KOPT-K1 (cell line): ENCODE measurements around the gene PTGR1.
"Not testable (repeated sequence)": the region's sequence is repeated elsewhere in the genome, so short reads cannot be mapped to it uniquely, and the experiment has no call there.

Source experiments
- H3K27ac ChIP-seq: fragments of 200-600 bp; sonication (generic); 2 replicates; pipeline ENCODE4 v1.5.1; 2016; ENCODE audit warnings: antibody characterized with exemption, mild to moderate bottlenecking, low read depth, low read length; ENCODE audit not compliant: poor library complexity, severe bottlenecking
- H3K36me3 ChIP-seq: fragments of 200-600 bp; sonication (generic); 2 replicates; pipeline ENCODE4 v1.5.1; 2017; ENCODE audit warnings: antibody characterized with exemption, mild to moderate bottlenecking, low read length, moderate library complexity; ENCODE audit not compliant: insufficient read depth
- H3K9me3 ChIP-seq: fragments of 200-600 bp; sonication (generic); 2 replicates; pipeline ENCODE4 v1.5.1; 2017; ENCODE audit warnings: antibody characterized with exemption, low read length, mild to moderate bottlenecking; ENCODE audit not compliant: insufficient read depth, poor library complexity, severe bottlenecking

PTGR1 gene

DNA sequence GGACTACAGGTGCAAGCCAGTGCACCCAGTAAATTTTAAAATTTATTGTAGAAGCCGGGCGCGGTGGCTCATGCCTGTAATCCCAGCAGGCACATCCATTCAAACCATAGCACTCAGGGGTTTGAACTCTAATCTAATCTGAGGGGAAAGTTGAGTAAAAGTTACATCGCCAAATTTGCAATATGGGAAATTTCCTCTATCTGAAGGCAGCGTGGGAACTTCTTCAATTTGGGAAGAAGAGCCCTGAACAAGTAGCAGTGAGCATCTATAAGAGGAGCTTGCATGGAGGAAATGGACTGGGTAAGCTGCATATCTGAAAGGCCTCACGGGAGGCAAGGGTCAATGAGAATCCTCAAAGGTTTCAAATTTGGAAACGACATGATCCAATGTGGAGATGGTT lies 29.0 kb upstream of the PTGR1 start:
- Histone ChIP-seq H3K27ac (no peak overlapping the region), H3K36me3 (no peaks in the 10 kb centered on the region), H3K9me3 (no peaks in the 10 kb centered on the region)

- no peak overlapping the region for H3K27ac ChIP-seq
- no peaks in the 10 kb centered on the region for H3K9me3 ChIP-seq
- H3K36me3 ChIP-seq = no peaks in the 10 kb centered on the region
Observed at GRCh38 chr9:111627260-111627963, 28.0 kb upstream of the PTGR1 start.

DNA sequence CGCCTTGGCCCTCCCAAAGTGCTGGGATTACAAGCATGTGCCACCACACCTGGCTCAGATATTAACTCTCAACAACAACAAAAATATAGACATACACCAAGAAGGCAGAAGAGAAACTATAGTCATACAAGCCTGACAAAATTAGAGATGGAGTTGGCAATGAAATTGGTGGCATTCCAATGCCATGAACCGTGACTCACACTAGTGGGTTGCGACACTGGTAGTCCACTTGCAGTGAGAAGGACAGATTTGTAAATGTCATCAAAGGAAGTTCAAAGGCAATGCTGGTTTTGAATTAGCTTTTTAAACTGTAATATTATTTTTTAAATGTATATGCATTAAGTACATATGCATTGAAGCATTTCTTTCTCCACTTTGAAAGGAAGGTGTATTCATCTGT lies 23.2 kb upstream of the PTGR1 start:
- Histone ChIP-seq H3K9me3 (no peaks in the 10 kb centered on the region), H3K36me3 (no peaks in the 10 kb centered on the region), H3K27ac (no peak overlapping the region)

DNA sequence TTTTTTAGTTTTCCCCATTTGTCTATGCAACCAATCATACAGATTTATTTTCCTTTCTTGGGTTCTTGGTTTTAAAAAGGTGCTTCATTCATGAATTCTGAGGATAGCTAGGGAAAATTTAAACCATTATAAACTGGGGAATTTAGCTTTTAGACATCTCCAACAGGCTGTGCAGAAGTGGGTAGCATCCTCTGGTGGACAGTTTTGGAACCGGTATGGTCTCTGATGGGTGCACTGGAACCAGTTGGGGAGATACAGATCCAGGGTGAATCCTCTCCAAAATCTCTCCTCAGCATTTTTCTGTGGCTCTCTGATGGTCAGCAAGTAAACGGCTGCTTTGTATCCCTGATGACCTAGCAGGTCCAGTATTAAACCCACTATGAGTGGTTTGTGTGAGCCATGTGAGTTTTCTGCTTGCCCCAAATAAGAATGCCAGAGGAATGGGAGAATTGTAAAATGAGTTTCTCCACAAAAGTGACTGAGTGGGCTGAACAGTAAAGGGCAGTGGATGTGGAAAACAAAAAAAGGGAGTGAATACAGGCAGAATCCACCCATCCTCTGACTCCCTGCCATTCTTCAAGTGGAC lies 22.5 kb upstream of the PTGR1 start:
- H3K36me3 ChIP-seq = no peaks in the 10 kb centered on the region
- H3K9me3 ChIP-seq = no peaks in the 10 kb centered on the region
- no peak overlapping the region for H3K27ac ChIP-seq

DNA sequence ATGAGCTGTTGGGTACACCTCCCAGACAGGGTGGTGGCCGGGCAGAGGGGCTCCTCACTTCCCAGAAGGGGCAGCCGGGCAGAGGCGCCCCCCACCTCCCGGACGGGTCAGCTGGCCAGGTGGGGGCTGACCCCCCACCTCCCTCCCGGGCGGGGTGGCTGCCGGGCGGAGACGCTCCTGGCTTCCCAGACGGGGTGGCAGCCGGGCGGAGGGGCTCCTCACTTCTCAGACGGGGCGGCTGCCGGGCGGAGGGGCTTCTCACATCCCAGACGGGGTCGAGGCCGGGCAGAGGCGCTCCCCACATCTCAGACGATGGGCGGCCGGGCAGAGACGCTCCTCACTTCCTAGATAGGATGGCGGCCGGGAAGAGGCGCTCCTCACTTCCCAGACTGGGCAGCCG lies 17.9 kb upstream of the PTGR1 start:
- H3K36me3 ChIP-seq, H3K9me3 ChIP-seq, H3K27ac ChIP-seq: not testable (repeated sequence)

GRCh38 chr9:111615928-111616327 lies 16.5 kb upstream of the PTGR1 start:
- Histone ChIP-seq H3K36me3 (no peaks in the 10 kb centered on the region), H3K27ac (no peak overlapping the region), H3K9me3 (no peaks in the 10 kb centered on the region)

DNA sequence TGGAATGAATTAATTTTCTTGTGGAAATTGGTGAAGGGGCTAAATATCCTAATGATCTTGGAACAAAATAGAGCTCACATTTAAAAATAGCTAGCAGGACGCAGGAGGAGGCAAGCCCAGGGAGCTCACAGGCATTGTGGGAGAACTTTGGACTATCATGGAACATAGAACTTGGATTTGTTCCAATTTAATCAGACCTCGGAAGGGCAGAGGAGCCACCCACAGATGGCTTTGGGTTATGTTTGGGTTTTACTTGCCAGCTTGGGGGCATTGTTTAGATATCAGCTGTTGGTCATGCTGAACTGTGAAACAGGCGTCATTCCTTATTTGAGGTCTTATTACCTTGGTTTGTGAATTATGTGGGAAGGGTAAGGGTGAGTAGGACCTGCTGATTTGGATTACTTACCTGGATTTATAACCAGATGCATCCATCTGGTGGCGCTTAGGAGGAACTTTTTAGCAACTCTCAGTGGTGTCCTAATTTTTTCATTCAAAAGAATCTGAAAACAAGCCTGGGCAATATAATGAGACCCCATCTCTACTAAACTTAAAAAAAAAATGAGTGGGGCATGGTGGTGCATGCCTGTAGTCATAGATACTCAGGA lies 14.1 kb upstream of the PTGR1 start:
- no peaks in the 10 kb centered on the region for H3K36me3 ChIP-seq
- H3K27ac ChIP-seq = no peak overlapping the region
- no peaks in the 10 kb centered on the region for H3K9me3 ChIP-seq

- no peaks in the 10 kb centered on the region for H3K36me3 ChIP-seq
- H3K27ac ChIP-seq = no peak overlapping the region
Observed at GRCh38 chr9:111610845-111611244, 11.4 kb upstream of the PTGR1 start.

GRCh38 chr9:111610149-111610548 lies 10.7 kb upstream of the PTGR1 start:
- H3K27ac ChIP-seq = no peak overlapping the region
- H3K9me3 ChIP-seq = no peaks in the 10 kb centered on the region
- no peaks in the 10 kb centered on the region for H3K36me3 ChIP-seq

More at GRCh38 chr9:111610845-111611244, 11.4 kb upstream of the PTGR1 start:
- no peaks in the 10 kb centered on the region for H3K9me3 ChIP-seq

DNA sequence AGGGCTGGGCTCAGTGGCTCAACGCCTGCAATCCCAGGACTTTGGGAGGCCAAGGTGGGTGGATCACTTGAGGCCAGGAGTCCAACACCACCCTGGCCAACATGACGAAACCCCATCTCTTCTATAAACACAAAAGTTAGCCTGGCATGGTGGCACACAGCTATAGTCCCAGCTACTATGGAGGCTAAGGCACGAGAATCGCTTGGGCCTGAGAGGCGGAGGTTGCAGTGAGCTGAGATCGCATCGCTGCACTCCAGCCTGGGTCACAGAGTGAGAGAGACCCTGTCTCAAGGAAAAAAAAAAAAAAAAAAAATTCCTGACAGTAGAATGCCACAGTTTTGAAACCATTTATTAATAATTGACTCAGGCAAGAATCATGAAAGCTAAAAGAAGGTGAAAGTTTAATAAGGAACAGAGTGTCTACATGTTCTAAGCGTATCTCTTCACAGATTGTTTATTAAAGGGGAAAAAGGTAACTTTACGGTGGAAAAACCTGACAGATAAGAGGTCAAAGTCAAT lies 5.7 kb upstream of the PTGR1 start:
- Histone ChIP-seq H3K9me3 (no peaks in the 10 kb centered on the region), H3K36me3 (no peaks in the 10 kb centered on the region), H3K27ac (no peak overlapping the region)

DNA sequence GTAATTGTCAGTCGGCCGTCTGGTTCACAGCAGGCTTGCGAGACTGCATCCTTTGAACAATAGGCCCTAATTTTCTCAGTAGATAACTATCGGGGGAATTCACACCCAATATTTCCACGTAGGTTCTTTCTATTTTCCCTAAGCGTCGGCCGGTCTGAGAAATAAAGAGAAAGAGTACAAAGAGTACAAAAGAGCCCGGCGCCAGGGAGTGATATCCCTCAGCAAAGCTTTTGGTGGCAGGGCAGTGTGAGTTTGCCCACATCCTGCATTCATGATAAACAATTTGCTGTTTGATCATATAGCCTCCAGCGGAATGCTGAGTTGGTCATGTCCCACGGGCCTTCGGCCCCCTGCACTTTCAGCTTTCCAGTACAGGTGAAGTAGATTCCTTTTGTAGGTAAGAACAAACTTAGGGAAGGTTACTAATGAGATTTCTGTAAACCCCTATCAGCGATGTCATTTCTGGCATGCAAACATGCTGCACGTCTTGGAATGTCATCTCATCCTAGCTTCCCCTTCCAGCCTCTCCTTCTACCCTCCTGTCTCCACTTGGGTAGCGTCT lies 4.7 kb upstream of the PTGR1 start:
- no peaks in the 10 kb centered on the region for H3K9me3 ChIP-seq
- no peaks in the 10 kb centered on the region for H3K36me3 ChIP-seq
- no peak overlapping the region for H3K27ac ChIP-seq

- Histone ChIP-seq H3K36me3 (no peaks in the 10 kb centered on the region), H3K9me3 (no peaks in the 10 kb centered on the region), H3K27ac (no peak overlapping the region)
Observed at GRCh38 chr9:111603041-111603440, 3.6 kb upstream of the PTGR1 start.

DNA sequence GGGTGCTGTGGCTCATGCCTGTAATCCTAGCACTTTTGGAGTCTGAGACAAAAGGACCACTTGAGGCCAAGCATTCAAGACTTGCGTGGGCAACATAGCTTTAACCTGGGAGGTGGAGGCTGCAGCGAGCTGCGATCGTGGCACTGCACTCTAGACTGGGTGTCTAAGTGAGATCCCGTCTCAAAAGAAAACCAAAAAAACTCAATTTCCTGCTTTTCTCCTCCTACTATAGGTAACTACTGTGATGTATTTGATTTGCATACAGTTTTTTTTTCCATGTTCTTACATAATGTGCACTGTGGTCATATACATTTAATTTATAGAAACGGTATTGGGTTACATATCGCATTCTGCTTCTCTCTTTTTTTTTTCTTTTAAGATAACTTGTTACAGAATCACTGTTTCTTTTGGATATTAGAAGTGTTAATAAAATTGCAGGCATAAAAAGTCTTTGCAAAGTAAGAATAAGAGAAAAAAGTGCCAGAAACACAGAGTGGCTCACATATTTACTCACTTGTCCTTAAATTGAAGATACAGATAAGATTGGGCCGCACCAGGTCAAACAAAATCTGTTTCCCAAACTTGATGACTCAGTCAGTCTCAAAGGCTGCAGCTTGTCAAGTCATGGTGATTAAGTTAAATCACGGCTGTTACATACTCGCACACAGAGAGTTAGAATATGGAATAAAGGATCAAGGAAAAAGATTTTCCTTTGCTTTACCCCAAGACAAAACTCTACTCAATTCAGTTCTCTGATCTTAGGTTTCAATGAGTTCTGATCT lies 2.0 kb upstream of the PTGR1 start:
- H3K9me3 ChIP-seq = no peaks in the 10 kb centered on the region
- no peak overlapping the region for H3K27ac ChIP-seq
- H3K36me3 ChIP-seq = no peaks in the 10 kb centered on the region

GRCh38 chr9:111599955-111600343 lies 502 bp upstream of the PTGR1 start:
- H3K27ac ChIP-seq = no peak overlapping the region
- no peaks in the 10 kb centered on the region for H3K9me3 ChIP-seq
- no peaks in the 10 kb centered on the region for H3K36me3 ChIP-seq

DNA sequence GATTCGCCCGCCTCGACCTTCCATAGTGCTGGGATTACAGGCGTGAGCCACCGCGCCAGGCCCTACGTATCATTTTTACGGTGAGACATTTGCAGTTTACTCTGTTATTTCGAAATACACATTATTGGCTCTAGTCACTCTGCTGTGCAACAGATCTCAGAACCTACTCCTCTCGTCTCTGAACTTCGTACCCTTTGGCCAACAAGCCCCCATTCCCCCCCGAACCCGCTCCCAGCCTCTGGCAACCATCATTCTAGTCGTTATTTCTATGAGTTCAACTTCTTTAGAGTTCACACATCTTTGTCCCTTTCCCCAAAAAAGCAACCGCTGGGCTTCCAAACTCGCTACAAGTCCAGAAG lies 735 bp downstream of the PTGR1 start:
- Histone ChIP-seq H3K9me3 (no peaks in the 10 kb centered on the region), H3K36me3 (no peaks in the 10 kb centered on the region), H3K27ac (no peak overlapping the region)
